ENCODE data around the gene CSRNP3.

Gene CSRNP3

GRCh38 chr2:165594231-165594934 lies 124.9 kb downstream of the CSRNP3 start:
- no peak for DNase-seq

DNA sequence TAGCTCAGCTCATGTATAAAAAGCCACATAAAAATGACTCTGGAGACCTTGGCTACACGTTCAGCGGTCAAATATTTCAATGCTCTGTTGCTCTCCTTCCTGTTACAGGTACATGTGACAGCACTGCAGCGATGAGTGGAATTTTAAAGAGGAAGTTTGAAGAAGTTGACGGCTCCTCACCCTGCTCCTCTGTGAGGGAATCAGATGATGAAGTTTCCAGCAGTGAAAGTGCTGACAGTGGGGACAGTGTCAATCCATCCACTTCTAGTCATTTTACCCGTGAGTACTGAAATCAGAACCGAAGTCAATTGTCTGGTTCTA lies 125.4 kb downstream of the CSRNP3 start:
- no peak for DNase-seq

DNA sequence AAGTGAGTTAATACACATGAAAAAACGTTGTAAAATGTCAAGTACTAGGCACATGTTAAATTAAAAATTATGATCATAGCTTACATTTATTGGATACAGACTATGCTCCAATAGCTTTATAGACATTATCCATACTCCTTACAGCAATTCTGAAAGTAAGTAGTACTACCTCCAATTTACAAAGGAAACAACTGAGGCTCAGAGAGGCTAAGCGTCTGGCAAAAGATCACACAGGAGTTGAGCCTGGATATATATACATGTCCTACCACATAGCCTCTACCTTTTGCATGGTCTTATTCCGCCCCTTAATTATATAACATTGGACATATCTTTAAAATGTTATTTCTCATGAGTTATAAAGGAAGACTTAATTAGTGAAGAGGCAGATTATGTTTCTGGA lies 127.3 kb downstream of the CSRNP3 start:
- DNase-seq = no peak

DNA sequence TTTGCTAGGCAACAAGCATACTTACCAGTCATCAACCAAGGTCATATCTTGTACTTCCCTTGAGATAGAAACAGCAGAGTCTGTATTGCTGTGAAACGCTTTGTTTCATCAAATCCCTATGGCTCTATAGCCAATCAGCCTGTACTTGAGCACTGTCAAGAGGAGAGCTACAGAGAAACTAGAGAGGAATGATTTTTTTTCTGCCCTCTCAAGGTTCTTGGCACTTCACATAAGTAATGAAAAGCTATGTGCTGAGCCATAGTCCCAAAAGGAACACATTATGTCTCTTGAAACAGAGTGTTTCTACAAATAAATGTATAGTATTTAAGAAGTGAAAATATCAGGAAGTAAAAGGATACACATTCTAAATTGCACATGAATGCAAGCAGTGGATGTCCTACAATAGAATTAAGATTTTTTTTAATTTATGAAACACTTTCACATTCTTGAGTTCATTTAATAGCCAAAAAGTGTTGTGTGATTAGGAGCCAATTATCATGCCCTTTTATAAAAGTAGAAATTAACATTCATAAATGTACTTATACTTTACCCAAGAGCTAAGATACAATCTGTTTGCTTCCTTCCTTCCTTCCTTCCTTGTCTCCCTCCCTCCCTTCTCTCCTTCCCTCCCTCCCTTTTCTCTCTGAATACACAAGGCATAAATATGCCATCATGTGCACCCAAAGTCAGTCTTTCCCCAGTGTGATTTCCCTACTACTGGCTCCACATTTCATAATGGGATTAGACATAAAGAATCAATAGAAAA lies 131.8 kb downstream of the CSRNP3 start:
- DNase-seq = no peak

- peak; percentile 69 for DNase-seq
Observed at GRCh38 chr2:165601928-165602521, 132.5 kb downstream of the CSRNP3 start.

DNA sequence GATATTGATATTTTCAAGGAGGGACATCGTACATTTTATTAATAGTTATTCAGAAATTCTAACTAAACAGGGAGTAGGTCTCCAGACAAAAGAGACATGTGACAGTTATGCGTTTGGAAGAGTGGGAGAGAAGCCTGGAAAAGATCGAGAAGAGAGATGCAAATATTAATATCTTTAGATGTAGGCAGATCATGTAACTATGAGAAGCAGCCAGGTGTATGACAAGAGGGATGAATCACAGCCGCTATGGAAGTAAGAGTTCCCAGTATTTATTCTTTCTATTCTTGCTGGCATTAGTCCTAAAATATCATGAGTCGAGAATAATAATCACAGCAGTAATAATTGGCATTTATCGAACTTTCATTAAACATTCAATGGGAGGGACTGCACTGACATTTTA lies 140.2 kb downstream of the CSRNP3 start:
- no peak for DNase-seq

GRCh38 chr2:165610591-165611029 lies 141.1 kb downstream of the CSRNP3 start:
- DNase-seq = no peak

DNA sequence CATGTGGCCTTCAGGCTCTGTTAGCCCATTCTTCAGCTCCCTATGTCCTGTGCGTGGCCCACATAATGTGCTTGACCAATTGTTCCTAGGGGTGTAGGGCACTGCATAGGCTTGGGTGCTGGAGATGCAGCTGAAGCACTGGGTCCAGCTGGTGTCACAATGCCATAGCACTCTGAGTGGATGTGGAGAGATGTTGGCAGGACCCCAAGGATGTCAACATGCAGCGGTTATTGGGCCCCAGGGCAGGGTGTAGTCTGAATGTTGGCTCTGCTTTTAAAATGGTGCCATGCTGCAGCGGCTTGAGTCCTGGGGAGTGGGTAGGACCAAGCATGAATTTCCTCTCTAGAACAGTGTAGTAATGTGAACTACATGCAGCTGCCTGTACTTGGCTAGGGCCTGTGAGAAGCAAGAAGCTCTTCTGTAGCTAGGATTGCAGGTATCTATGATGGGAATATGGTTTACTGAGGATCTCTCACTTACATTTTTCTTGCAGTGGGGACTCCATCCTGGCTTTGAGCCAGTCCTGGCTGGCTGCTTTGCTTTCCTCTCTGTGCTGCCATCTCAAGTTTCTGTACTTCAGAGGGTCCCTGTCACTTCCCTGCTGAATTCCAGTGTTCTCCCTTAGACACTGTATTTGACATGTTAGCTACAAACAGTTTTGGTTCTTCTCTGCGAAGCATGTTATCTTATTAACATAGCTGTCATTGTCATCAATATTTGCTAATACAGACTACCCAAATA lies 148.4 kb downstream of the CSRNP3 start:
- no peak for DNase-seq

GRCh38 chr2:165618806-165619205 lies 149.3 kb downstream of the CSRNP3 start:
- no peak for DNase-seq

DNA sequence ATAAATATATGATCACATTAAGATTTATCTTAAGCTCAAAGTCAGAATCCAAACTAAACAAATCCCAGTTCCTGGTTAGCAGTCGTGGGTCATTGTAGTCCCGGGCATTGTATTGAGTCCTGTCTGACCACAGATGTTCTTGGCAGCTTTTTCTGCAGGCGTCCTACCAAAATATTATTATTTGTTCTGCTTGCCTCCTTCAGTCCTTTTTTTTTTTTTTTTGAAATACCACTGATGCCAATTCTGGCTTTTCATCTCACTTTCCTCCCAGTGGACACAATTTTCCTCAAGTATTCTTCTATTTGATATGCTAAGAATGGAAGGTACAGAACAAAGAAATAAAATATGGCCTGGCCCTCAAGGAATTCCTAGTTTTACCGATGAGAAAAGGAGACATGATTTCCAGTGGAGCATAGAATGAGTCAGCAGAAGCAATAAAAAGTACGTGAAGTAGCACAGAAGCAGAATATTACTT lies 151.6 kb downstream of the CSRNP3 start:
- no peak for DNase-seq

GRCh38 chr2:165623161-165623560 lies 153.7 kb downstream of the CSRNP3 start:
- DNase-seq = no peak

DNA sequence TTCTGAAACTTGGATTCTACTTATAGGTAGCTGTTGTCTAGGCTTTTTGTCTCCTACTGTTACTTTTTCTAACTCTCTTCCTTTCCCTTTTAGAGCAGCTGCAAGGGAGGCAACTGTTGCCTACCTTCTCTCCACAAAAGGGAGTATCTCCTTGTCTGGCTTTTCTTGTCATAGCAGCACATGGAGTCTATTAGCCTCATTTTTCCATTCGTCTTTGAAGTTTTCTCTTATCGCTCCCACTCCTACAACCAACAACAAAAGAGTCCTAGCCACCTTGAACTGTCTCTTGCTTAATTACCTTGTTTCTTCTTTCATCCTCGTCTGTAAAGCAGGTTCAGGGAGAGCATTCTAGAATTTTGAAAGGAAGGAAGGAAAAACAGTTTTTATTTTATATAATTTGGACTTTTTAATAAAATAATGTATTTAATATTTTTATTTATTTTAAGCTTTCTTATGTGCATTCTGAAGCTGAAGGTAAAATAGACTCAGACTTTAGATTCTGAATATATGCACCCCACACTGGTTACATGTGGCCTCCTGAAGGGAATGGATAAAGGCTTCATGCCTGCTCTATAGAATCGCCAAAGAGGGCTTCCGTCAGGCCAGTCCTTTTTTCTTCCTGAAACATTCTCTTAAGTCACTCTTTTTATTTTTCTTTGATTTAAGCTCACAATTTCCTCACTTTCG lies 154.4 kb downstream of the CSRNP3 start:
- no peak for DNase-seq

DNA sequence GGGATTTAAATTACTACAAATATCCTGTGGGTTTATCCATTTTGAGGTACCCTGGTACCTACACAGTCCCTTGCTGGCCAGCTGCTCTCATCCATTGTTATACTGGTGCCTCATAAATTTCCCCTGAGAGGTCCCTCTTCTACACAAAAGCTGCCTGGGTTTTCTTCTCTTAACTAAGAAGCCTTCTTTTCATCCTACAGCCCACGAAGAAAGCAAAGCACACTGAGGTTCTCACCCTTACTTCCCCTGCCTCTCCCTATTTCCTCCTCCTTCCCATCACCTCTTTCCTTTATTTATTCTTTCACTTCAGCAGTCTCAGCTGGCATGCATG lies 154.9 kb downstream of the CSRNP3 start:
- no peak for DNase-seq

DNA sequence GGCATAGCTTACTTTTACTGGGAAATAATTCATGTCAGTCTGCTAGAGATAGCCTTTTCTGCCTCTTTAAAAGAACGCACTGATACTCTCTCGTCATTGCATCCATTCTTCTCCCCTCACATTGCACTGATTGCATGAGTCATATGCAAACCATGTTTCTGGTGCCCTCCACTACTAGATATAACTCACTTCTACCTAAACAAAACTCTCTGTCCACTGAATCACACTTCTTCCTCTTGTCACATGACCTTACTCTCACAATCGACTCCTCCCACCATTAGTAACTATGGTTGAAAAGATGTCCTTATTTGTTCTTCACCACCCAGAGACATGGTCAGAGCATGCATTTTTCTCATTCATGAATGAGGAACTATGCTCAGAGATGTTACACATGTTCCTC lies 158.0 kb downstream of the CSRNP3 start:
- DNase-seq = peak; percentile 54

DNA sequence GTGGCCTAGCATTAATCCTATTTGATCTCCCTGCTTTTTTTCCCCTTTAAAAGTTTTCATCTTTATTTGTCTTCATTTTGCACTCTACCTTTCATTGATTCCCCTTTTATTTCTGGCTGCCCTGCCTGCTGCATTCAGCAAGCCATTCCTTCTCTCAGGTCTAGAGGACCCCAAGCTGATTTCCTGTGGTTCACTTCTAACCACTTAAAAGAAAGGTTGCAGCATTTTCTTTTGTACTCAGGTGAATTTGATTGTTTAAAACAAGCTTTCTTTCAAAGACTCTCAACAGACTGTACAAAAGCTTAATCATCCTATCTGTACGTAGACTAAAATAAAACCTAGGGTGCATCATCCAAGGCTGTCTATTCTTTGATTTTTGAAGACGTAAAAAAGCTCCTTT lies 160.3 kb downstream of the CSRNP3 start:
- no peak for DNase-seq

GRCh38 chr2:165630236-165630635 lies 160.7 kb downstream of the CSRNP3 start:
- DNase-seq = no peak

- DNase-seq = no peak
Observed at GRCh38 chr2:165631089-165631488, 161.6 kb downstream of the CSRNP3 start.

- no peak for DNase-seq
Observed at GRCh38 chr2:165632594-165632993, 163.1 kb downstream of the CSRNP3 start.

GRCh38 chr2:165633431-165633830 lies 163.9 kb downstream of the CSRNP3 start:
- no peak for DNase-seq

DNA sequence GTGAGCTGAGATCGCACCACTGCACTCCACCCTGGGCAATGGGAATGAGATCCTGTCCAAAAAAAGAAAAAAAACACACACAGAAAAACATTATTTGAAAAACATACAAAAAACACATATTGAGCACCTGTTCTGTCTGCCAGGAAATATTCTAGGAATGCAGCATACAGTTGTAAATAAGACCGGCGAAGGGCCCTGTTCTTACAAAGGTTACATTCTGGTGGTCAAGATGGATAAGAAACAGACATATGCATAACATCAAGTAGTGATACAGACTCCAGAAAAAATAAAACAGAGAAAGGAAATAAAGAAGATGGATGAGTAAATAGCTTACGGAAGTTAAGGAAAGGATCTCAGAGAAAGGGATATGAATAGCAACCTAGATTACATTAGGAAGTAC lies 164.8 kb downstream of the CSRNP3 start:
- DNase-seq = no peak

- no peak for DNase-seq
Observed at GRCh38 chr2:165634855-165635254, 165.4 kb downstream of the CSRNP3 start.

- DNase-seq = no peak
Observed at GRCh38 chr2:165635532-165635931, 166.0 kb downstream of the CSRNP3 start.

GRCh38 chr2:165636959-165637358 lies 167.5 kb downstream of the CSRNP3 start:
- DNase-seq = no peak
